Neural cell (in vitro differentiated cells): ENCODE measurements around the gene PRRX1.

Experiments used
- EP300 ChIP-seq: fragments of 450-650 bp; conservative IDR thresholded peaks from 2 replicates; pipeline ENCODE4 v1.6.1; 2014; ENCODE audit warnings: antibody characterized with exemption, mild to moderate bottlenecking, moderate library complexity; ENCODE audit not compliant: poor library complexity, severe bottlenecking
- EZH2 ChIP-seq: fragments of 200-600, 300-800 bp; shearing (Covaris generic), sonication (generic); IDR thresholded peaks from 2 replicates; pipeline ENCODE4 v1.6.1; 2014; ENCODE audit warnings: antibody characterized with exemption, low read length, borderline replicate concordance, mild to moderate bottlenecking; ENCODE audit not compliant: insufficient read depth, poor library complexity, severe bottlenecking
- MXI1 ChIP-seq: fragments of 450-650 bp; conservative IDR thresholded peaks from 2 replicates; pipeline ENCODE4 v1.6.1; 2014; ENCODE audit warnings: antibody characterized with exemption, mild to moderate bottlenecking; ENCODE audit not compliant: poor library complexity, severe bottlenecking
- POLR2AphosphoS5 ChIP-seq: IDR thresholded peaks from 2 replicates; pipeline ENCODE4 v1.6.1; 2012
- REST ChIP-seq: IDR thresholded peaks from 2 replicates; pipeline ENCODE4 v1.6.1; 2012; ENCODE audit warnings: borderline replicate concordance
- SMC3 ChIP-seq: fragments of 450-650 bp; conservative IDR thresholded peaks from 2 replicates; pipeline ENCODE4 v1.6.1; 2014; ENCODE audit warnings: antibody characterized with exemption, mild to moderate bottlenecking, moderate library complexity; ENCODE audit not compliant: poor library complexity
- TAF1 ChIP-seq: IDR thresholded peaks from 2 replicates; pipeline ENCODE4 v1.6.1; 2012; ENCODE audit warnings: low read depth
- TF ChIP-seq, protein P1 (sequence below): fragments of 450-650 bp; IDR thresholded peaks from 2 replicates; pipeline ENCODE4 v1.5.1; 2014; ENCODE audit warnings: antibody characterized with exemption, mild to moderate bottlenecking, moderate library complexity; ENCODE audit not compliant: poor library complexity, severe bottlenecking

GRCh38 chr1:170721621-170722020 is 57.7 kb downstream of the PRRX1 start:
- TF ChIP-seq POLR2AphosphoS5 (no peak), EZH2 (no peak), EP300 (no peak), MXI1 (no peak), REST (no peak), SMC3 (no peak), TAF1 (no peak)
- TF ChIP-seq, protein P1, sequence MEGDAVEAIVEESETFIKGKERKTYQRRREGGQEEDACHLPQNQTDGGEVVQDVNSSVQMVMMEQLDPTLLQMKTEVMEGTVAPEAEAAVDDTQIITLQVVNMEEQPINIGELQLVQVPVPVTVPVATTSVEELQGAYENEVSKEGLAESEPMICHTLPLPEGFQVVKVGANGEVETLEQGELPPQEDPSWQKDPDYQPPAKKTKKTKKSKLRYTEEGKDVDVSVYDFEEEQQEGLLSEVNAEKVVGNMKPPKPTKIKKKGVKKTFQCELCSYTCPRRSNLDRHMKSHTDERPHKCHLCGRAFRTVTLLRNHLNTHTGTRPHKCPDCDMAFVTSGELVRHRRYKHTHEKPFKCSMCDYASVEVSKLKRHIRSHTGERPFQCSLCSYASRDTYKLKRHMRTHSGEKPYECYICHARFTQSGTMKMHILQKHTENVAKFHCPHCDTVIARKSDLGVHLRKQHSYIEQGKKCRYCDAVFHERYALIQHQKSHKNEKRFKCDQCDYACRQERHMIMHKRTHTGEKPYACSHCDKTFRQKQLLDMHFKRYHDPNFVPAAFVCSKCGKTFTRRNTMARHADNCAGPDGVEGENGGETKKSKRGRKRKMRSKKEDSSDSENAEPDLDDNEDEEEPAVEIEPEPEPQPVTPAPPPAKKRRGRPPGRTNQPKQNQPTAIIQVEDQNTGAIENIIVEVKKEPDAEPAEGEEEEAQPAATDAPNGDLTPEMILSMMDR: no peak
